GM20000 (cell line): ENCODE measurements around the gene PPP1R14C.

Experiments
- DNase-seq: peaks from one replicate; pipeline ENCODE4 v3.0.0; 2012; ENCODE audit warnings: low spot score
- CTCF ChIP-seq: IDR thresholded peaks from 2 replicates; pipeline ENCODE4 v1.5.1; 2012; ENCODE audit warnings: mild to moderate bottlenecking, control low read depth; ENCODE audit errors: extremely low read depth, missing control alignments

PPP1R14C gene

GRCh38 chr6:150286460-150286859, 143.6 kb downstream of the PPP1R14C start:
- TF ChIP-seq CTCF = no peak
- no peak for DNase-seq

GRCh38 chr6:150286912-150287311, 144.1 kb downstream of the PPP1R14C start:
- no peak for DNase-seq
- TF ChIP-seq CTCF = no peak

- no peak for DNase-seq
- no peak for TF ChIP-seq CTCF
Measured at GRCh38 chr6:150288456-150288855, 145.6 kb downstream of the PPP1R14C start.

- DNase-seq = no peak
- TF ChIP-seq CTCF = no peak
Measured at GRCh38 chr6:150289454-150290071, 146.7 kb downstream of the PPP1R14C start.

- no peak for TF ChIP-seq CTCF
- no peak for DNase-seq
Measured at GRCh38 chr6:150290429-150290828, 147.6 kb downstream of the PPP1R14C start.

GRCh38 chr6:150291968-150292710, 149.3 kb downstream of the PPP1R14C start:
- no peak for DNase-seq
- TF ChIP-seq CTCF = no peak

- no peak for DNase-seq
- no peak for TF ChIP-seq CTCF
Measured at GRCh38 chr6:150293019-150293418, 150.2 kb downstream of the PPP1R14C start.
